Caco-2 (cell line): ENCODE results near the gene IFITM10. TPM values are rescaled to one million over a fixed set of nuclear protein-coding genes. Genes with fewer than 3 reads are reported as not detected.

Source experiments
- BruUV-seq: library from RNA; stranded (reverse); fragments of 400-500 nt; replicated peaks from 2 replicates; lab custom pipeline; 2021; lab: Mats Ljungman, UMichigan
- CTCF ChIA-PET: fragments of 300-600 bp; sonication (Branson Sonifier 250); formaldehyde crosslinking; loops from one replicate; lab custom pipeline; 2022; ENCODE audit warnings: antibody characterized with exemption; lab: Charles Lee
- POLR2A ChIA-PET: fragments of 300-600 bp; sonication (Branson Sonifier 250); formaldehyde crosslinking; loops from one replicate; lab custom pipeline; 2022; ENCODE audit warnings: antibody characterized with exemption; lab: Charles Lee
- DNase-seq, 2 experiments: peaks; one replicate each; pipeline versions ENCODE4 v3.0.0 to v3.0.0-alpha.2; 2020 to 2022
- H3K27me3 ChIP-seq: replicated peaks from 2 replicates; pipeline ENCODE4 v1.6.0; 2011; ENCODE audit warnings: low read length; ENCODE audit not compliant: control insufficient read depth, insufficient read depth
- H3K36me3 ChIP-seq: 2 replicates; pipeline ENCODE4 v1.5.1; 2011; ENCODE audit warnings: low read length; ENCODE audit not compliant: control insufficient read depth, insufficient read depth
- H3K4me1 ChIP-seq: fragments of 250-450 bp; sonication (Bioruptor Pico); 2 replicates; pipeline ENCODE4 v1.5.1; 2020; ENCODE audit warnings: mild to moderate bottlenecking
- H3K4me3 ChIP-seq: 2 replicates; pipeline ENCODE4 v1.5.1; 2011; ENCODE audit warnings: low read depth, mild to moderate bottlenecking, control low read depth, low read length
- H3K9me3 ChIP-seq: fragments of 250-450 bp; sonication (Bioruptor Pico); 2 replicates; pipeline ENCODE4 v1.5.1; 2020; ENCODE audit warnings: mild to moderate bottlenecking, moderate library complexity
- H3K27ac Mint-ChIP-seq: one replicate; pipeline ENCODE4 v1.8.0; 2022; ENCODE audit warnings: mixed read lengths; ENCODE audit not compliant: unreplicated experiment
- H3K27me3 Mint-ChIP-seq: one replicate; pipeline ENCODE4 v1.8.0; 2022; ENCODE audit warnings: mixed read lengths; ENCODE audit not compliant: insufficient read depth, unreplicated experiment
- H3K36me3 Mint-ChIP-seq: one replicate; pipeline ENCODE4 v1.8.0; 2022; ENCODE audit warnings: mild to moderate bottlenecking, mixed read lengths; ENCODE audit not compliant: insufficient read depth, unreplicated experiment
- H3K4me1 Mint-ChIP-seq: one replicate; pipeline ENCODE4 v1.8.0; 2022; ENCODE audit warnings: low read depth, mixed read lengths; ENCODE audit not compliant: unreplicated experiment
- H3K4me3 Mint-ChIP-seq: one replicate; pipeline ENCODE4 v1.8.0; 2022; ENCODE audit warnings: mild to moderate bottlenecking, moderate library complexity, mixed read lengths; ENCODE audit not compliant: unreplicated experiment
- H3K9me3 Mint-ChIP-seq: one replicate; pipeline ENCODE4 v1.8.0; 2022; ENCODE audit warnings: mixed read lengths; ENCODE audit not compliant: unreplicated experiment
- CTCF ChIP-seq, 2 experiments: fragments of 200-600 bp in 1 of 2; IDR thresholded peaks; 1 replicate in 1 of 2; 2 replicates in 1 of 2; pipeline versions ENCODE4 v1.5.1 to v1.8.0; 2011 to 2022; ENCODE audit warnings: antibody characterized with exemption in 1 of 2, control low read depth in 1 of 2, inconsistent platforms in 1 of 2, low read depth in 1 of 2, low read length in 1 of 2, mild to moderate bottlenecking in 1 of 2, moderate library complexity in 1 of 2; ENCODE audit not compliant: insufficient read depth in 1 of 2, severe bottlenecking in 1 of 2, unreplicated experiment in 1 of 2
- intact Hi-C: fragments of 100-400 bp; cut with micrococcal nuclease; formaldehyde crosslinking; loops from one replicate; pipeline ENCODE4 v1.10.0; 2022; ENCODE audit not compliant: unreplicated experiment
- total RNA-seq: library from RNA; stranded (reverse); gene quantifications from 2 replicates; pipeline ENCODE4 v1.2.3, GENCODE V29; 2022

The IFITM10 gene
- total RNA-seq, 1 experiment from 2014 or later = 2.7 TPM

- POLR2A ChIA-PET = no interaction called here
- DNase-seq = peak in 1 of 2 experiments; percentile 1
- no peaks in the 10 kb centered on the region for H3K36me3 ChIP-seq
- intact Hi-C loops = no loop called here
- no peaks in the 10 kb centered on the region for H3K9me3 ChIP-seq
- H3K4me1 Mint-ChIP-seq = no peaks in the 10 kb centered on the region
- no peak for TF ChIP-seq CTCF (IDR thresholded peaks at IDR 0.05; ENCODE audit: insufficient read depth in 1 of 2, low read depth in 1 of 2, low read length in 1 of 2, severe bottlenecking in 1 of 2, unreplicated experiment in 1 of 2)
- no peaks in the 10 kb centered on the region for H3K4me1 ChIP-seq
- H3K36me3 Mint-ChIP-seq = peaks cover 6% of the 10 kb centered on the region
- BruUV-seq = no TSS peak
- H3K27ac Mint-ChIP-seq = no peak overlapping the region
- no peaks in the 10 kb centered on the region for H3K27me3 ChIP-seq
- peaks cover 5% of the 10 kb centered on the region for H3K9me3 Mint-ChIP-seq
- no peak overlapping the region for H3K4me3 ChIP-seq
- H3K27me3 Mint-ChIP-seq = peaks cover 3% of the 10 kb centered on the region
- CTCF ChIA-PET = interaction anchor here (0.7 kb wide), 2 partner anchors 24 to 64 kb away, joined by 3 to 4 read pairs; no protein-coding TSS in a partner anchor
- no peak overlapping the region for H3K4me3 Mint-ChIP-seq
These were observed 32.6 kb downstream of the IFITM10 start for GRCh38 chr11:1717745-1718144.

- no peaks in the 10 kb centered on the region for H3K4me1 Mint-ChIP-seq
- ChIA-PET POLR2A (no interaction called here), CTCF (no interaction called here)
- intact Hi-C loops = no loop called here
- no peaks in the 10 kb centered on the region for H3K27me3 ChIP-seq
- TF ChIP-seq CTCF (IDR thresholded peaks at IDR 0.05; ENCODE audit: insufficient read depth in 1 of 2, low read depth in 1 of 2, low read length in 1 of 2, severe bottlenecking in 1 of 2, unreplicated experiment in 1 of 2) = no peak
- H3K27ac Mint-ChIP-seq = no peak overlapping the region
- H3K36me3 ChIP-seq = no peaks in the 10 kb centered on the region
- H3K4me3 ChIP-seq = no peak overlapping the region
- H3K9me3 ChIP-seq = no peaks in the 10 kb centered on the region
- no peak overlapping the region for H3K4me3 Mint-ChIP-seq
- BruUV-seq = no TSS peak
- peaks cover 3% of the 10 kb centered on the region for H3K27me3 Mint-ChIP-seq
- peak in 1 of 2 experiments; percentile 15 for DNase-seq
- peaks cover 6% of the 10 kb centered on the region for H3K36me3 Mint-ChIP-seq
- H3K9me3 Mint-ChIP-seq = no peaks in the 10 kb centered on the region
- no peaks in the 10 kb centered on the region for H3K4me1 ChIP-seq
These were observed 35.2 kb downstream of the IFITM10 start for GRCh38 chr11:1714908-1715885.

- ChIA-PET POLR2A (no interaction called here), CTCF (no interaction called here)
- DNase-seq = peak in 1 of 2 experiments; percentile 10
- no peaks in the 10 kb centered on the region; the same call in 1 of the 2 replicates for H3K9me3 ChIP-seq
- Mint-ChIP-seq H3K36me3 (no peaks in the 10 kb centered on the region), H3K4me1 (peaks cover 15% of the 10 kb centered on the region), H3K9me3 (no peaks in the 10 kb centered on the region), H3K27ac (no peak overlapping the region), H3K27me3 (no peaks in the 10 kb centered on the region), H3K4me3 (no peak overlapping the region)
- H3K27me3 ChIP-seq = no peaks in the 10 kb centered on the region
- TF ChIP-seq CTCF (IDR thresholded peaks at IDR 0.05; ENCODE audit: insufficient read depth in 1 of 2, low read depth in 1 of 2, low read length in 1 of 2, severe bottlenecking in 1 of 2, unreplicated experiment in 1 of 2) = no peak
- BruUV-seq = no TSS peak
- H3K4me1 ChIP-seq = peaks cover 9% of the 10 kb centered on the region; the same call in 1 of the 2 replicates
- no peak overlapping the region for H3K4me3 ChIP-seq
- intact Hi-C loops = no loop called here
- H3K36me3 ChIP-seq = no peaks in the 10 kb centered on the region
These were observed 41.7 kb downstream of the IFITM10 start for GRCh38 chr11:1708716-1709115.
